H7 (cell line): Measurements from ENCODE around the gene HOATZ. TPM values are rescaled to one million over a fixed set of nuclear protein-coding genes. Genes with fewer than 3 reads are reported as not detected.

Experiments used
- DNase-seq: peaks from one replicate; pipeline ENCODE4 v3.0.0; 2012
- H3K27me3 ChIP-seq: 2 replicates; pipeline ENCODE4 v1.6.0; 2011; ENCODE audit warnings: mild to moderate bottlenecking, low read length; ENCODE audit not compliant: control insufficient read depth, insufficient read depth
- H3K36me3 ChIP-seq: replicated peaks from 2 replicates; pipeline ENCODE4 v1.5.1; 2011; ENCODE audit warnings: low read length; ENCODE audit not compliant: control insufficient read depth, insufficient read depth
- H3K4me3 ChIP-seq: 2 replicates; pipeline ENCODE4 v1.5.1; 2011; ENCODE audit warnings: low read depth, mild to moderate bottlenecking, control low read depth, low read length, moderate library complexity; ENCODE audit not compliant: insufficient read depth
- total RNA-seq: library from RNA; depleted of rRNA; stranded (reverse); fragments of >200 nt; shearing (Covaris generic); gene quantifications from 2 replicates; pipeline ENCODE4 v1.2.3, GENCODE V29; 2014

HOATZ gene
- total RNA-seq, 1 experiment from 2014 or later = not detected

DNA sequence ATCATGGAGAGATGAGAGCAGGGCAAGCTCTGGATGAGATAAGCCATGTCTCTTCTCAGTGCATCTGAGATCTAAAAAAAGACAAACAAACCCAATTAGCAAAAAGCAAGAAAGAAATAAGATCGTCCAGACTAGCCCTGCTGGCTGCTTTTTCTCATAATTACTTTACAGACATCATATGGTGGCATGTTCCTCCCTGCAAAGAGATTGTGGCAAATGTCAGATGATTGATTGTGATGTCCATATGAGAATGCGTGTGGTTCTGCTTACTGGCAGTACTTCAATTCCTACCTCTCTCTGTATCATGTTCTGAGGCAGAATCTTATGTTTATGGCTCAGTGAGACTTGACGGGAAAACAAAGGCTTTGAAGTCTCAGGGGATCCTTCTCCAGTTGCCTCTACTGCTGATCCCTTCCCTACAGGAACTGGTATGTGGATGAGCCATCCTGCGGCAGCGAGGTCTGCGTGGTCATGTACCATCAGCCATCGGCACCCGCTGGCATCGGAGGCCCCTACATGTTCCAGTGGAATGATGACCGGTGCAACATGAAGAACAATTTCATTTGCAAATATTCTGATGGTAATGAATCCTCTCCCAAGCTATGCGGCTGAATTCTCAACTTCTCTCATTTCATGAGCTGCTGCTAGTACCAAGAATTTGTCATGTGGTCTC lies 34.8 kb downstream of the HOATZ start:
- Histone ChIP-seq H3K27me3 (no peaks in the 10 kb centered on the region), H3K36me3 (no peaks in the 10 kb centered on the region), H3K4me3 (no peak overlapping the region)
- no peak for DNase-seq

DNA sequence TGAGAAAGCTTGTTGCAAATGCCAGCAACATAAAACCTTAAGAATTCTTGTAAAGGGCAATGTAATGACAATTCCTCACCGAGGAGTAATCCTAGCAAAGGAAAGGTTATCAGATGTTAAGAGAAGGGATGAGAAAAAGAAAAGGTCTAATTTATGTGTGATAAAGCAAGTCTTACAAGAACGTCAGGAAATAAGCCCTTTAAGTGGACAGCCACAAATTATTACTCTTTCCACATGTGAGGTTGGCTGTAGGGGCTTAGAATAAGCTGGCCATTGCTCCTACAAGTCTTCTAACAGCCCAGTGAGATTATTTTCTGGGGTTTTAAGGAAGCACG lies 35.3 kb downstream of the HOATZ start:
- DNase-seq = no peak
- no peaks in the 10 kb centered on the region for H3K36me3 ChIP-seq
- no peak overlapping the region for H3K4me3 ChIP-seq
- no peaks in the 10 kb centered on the region for H3K27me3 ChIP-seq

DNA sequence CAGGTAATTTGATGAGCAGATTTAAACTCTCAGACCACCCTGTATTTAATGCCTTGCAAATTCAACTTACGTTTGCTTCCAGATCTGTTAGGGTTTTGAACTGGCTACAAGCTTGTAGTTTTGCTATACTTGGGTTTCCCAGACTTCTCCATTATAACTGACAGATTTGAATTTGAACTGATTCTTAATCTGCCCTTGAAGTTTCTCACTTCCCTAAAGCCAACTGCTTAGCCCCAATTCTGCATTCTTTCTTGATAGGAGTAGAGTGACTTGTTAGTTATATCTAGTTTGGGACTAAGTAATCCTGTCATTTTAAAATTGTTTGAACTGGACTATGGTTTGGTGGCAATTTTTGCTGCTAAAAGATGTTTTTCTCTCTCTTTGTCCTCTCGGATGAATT lies 35.7 kb downstream of the HOATZ start:
- H3K27me3 ChIP-seq = no peaks in the 10 kb centered on the region
- H3K4me3 ChIP-seq = no peak overlapping the region
- H3K36me3 ChIP-seq = no peaks in the 10 kb centered on the region
- no peak for DNase-seq

DNA sequence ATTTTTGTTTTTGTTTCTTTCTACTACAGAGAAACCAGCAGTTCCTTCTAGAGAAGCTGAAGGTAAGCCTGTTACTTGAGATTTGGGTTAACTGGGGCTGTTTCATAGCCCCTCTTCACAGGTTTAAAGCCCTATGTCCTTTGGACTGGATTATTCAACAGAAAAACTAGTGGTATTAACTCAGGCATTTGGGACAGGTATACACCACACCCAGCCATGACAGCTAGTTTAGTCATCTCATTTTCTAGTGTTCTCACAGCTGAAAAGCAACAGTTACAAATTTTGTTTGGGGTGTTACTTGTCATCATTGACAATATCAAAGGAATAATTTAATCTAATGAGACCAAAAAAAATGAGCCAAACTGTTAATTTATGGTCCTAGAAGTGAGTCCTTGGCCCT lies 40.0 kb downstream of the HOATZ start:
- Histone ChIP-seq H3K36me3 (no peaks in the 10 kb centered on the region; the same call in 1 of the 2 replicates), H3K27me3 (no peaks in the 10 kb centered on the region), H3K4me3 (no peak overlapping the region)
- DNase-seq = no peak

DNA sequence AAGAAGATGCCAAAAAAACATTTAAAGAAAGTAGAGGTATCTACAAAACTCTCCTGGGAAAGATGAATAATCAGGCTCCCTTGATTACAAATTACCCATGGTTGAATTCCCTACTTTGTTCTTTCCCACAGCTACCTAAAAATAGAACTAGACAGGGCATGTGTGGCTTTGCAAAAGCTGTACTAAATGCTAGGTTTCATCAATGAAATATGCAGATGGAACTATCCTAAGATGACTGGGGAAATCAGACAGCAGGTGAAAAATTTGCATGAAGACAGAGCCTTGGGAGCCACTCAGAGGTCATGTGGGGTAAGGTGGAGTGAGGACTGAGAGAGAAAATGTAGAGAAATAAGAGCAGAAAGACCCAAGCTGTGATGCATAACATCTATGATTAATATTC lies 40.7 kb downstream of the HOATZ start:
- DNase-seq = no peak
- Histone ChIP-seq H3K4me3 (no peak overlapping the region), H3K36me3 (no peaks in the 10 kb centered on the region; the same call in 1 of the 2 replicates), H3K27me3 (no peaks in the 10 kb centered on the region)

DNA sequence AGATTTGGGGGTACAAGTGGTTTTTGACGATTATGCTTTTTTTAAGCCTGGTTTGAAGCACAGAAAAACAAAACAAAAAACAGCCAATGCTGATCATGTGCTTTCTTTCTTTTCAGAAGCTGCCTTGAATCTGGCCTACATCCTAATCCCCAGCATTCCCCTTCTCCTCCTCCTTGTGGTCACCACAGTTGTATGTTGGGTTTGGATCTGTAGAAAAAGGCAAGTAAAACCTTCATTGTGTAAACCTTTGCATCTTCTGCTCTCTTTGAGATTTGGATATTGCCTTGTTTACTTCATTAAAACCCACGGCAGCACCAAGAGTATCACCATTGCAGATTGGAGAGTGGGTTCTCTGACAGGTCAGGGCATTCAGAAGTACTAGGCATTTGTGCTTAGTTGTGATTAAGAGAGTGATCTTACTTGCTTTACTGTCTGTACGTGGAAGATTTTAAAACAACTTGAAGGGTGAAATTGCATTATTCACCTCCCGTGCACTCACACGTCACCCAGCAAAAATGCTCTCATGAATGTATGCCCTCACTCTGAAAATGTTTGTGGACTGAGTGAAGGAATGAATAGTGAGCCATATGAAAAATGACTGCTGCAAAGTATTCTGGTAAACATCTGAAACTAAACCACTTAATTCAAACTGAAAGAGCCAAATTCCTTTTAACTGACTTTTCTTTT lies 43.0 kb downstream of the HOATZ start:
- no peaks in the 10 kb centered on the region; the same call in 1 of the 2 replicates for H3K36me3 ChIP-seq
- no peak overlapping the region for H3K4me3 ChIP-seq
- no peak for DNase-seq
- H3K27me3 ChIP-seq = no peaks in the 10 kb centered on the region

DNA sequence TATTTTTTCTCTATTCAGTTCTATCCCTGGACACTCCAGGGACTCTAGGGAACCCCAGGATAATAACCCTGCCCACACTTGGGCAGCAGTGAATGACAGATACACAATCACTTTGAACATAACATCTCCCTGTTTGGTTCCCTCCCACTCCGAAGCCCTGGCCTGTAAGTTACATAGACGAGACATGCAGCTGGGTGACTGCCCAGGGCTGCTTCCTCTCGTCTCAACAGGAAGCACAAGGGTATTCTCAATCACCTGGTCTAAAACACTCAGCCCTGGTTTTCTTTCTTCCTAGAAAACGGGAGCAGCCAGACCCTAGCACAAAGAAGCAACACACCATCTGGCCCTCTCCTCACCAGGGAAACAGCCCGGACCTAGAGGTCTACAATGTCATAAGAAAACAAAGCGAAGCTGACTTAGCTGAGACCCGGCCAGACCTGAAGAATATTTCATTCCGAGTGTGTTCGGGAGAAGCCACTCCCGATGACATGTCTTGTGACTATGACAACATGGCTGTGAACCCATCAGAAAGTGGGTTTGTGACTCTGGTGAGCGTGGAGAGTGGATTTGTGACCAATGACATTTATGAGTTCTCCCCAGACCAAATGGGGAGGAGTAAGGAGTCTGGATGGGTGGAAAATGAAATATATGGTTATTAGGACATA lies 45.4 kb downstream of the HOATZ start:
- no peak for DNase-seq
- Histone ChIP-seq H3K27me3 (no peaks in the 10 kb centered on the region), H3K36me3 (no peaks in the 10 kb centered on the region; the same call in 1 of the 2 replicates), H3K4me3 (no peak overlapping the region)

DNA sequence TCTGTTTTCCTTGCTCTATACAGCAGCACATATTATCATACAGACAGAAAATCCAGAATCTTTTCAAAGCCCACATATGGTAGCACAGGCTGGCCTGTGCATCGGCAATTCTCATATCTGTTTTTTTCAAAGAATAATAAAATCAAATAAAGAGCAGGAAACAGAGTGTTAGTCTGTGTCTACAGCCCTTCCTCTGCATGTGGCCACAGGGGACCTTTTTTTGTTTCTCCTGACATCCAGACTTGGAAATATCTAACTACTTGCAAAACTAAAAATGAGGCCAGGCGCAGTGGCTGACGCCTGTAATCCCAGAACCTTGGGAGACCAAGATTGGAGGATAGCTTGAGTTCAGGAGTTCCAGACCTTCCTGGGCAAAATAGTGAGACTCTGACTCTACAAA lies 46.2 kb downstream of the HOATZ start:
- Histone ChIP-seq H3K4me3 (no peak overlapping the region), H3K27me3 (no peaks in the 10 kb centered on the region), H3K36me3 (no peaks in the 10 kb centered on the region; the same call in 1 of the 2 replicates)
- no peak for DNase-seq

DNA sequence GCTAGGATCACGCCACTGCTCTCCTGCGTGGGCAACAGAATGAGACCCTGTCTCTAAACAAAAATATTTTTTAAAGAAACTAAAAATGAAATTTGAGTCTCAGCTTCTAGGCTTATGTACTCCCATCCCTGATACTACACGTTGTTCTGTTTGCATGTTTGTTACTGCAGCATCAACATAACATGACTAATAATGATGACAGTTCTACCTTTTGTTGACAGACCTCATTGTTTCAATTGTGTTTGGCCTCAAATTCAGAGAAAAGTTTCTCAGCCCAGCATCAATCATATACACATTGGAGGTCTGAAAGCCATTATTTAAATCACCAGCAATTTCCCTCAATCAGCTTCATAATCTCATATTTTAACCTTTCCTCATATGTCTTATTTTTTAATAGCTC lies 46.7 kb downstream of the HOATZ start:
- no peaks in the 10 kb centered on the region; the same call in 1 of the 2 replicates for H3K36me3 ChIP-seq

DNA sequence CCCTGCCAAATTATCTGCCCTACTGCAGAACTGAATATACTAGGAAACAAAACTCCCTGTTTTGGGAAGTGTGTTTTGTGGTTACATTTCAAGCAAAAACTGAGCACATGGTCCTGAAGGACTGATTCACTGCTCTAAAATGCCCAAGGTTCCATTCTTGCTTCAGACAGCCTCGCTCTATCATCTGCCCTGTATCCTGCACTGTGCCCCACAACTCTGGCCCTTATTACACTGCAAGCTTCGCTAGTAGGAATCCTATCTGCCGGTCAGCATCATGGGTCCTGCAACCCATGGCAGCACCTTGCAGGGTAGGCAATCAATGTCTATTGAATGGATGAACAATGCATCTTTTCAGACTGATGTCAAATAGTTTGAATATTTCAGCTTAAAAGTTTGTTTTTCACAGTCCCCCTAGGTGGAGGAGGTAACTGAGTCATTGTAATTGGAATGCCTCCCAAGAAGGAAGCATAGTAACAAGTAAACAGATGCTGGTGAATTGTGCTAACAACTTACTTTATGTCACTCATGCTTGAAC lies 47.3 kb downstream of the HOATZ start:
- Histone ChIP-seq H3K36me3 (no peaks in the 10 kb centered on the region), H3K4me3 (no peak overlapping the region), H3K27me3 (no peaks in the 10 kb centered on the region)
- peak; percentile 22 for DNase-seq

More for the DNA sequence above, 46.7 kb downstream of the HOATZ start:
- no peak for DNase-seq
- Histone ChIP-seq H3K27me3 (no peaks in the 10 kb centered on the region), H3K4me3 (no peak overlapping the region)

DNA sequence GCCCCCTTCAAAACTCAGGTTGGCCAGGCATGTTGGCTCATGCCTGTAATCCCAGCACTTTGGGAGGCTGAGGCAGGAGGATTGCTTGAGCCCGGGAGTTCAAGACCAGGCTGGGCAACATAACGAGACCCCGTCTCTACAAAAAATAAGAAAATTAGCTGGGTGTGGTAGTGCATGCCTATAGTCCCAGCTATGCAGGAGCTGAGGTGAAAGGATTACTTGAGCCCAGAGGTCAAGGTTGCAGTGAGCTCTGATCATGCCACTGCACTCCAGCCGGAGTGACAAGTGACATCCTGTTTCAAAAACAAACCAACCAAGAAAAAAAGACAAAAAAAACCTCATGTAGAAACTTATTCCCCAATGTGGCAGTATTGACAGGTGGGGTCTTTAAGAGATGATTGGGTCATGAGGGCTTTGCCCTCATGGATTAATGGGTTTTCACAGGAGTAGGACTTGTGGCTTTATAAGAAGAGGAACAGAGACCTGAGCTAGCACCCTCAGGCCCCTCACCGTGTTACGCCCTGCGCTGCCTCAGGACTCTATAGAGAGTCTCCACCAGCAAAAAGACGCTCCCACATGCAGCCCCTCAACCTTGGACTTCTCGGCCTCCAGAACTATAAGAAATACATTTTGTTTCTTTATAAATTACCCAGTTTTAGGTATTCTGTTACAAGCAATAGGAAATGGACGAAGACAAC lies 48.3 kb downstream of the HOATZ start:
- no peak for DNase-seq
- Histone ChIP-seq H3K36me3 (no peaks in the 10 kb centered on the region), H3K27me3 (no peaks in the 10 kb centered on the region), H3K4me3 (no peak overlapping the region)

DNA sequence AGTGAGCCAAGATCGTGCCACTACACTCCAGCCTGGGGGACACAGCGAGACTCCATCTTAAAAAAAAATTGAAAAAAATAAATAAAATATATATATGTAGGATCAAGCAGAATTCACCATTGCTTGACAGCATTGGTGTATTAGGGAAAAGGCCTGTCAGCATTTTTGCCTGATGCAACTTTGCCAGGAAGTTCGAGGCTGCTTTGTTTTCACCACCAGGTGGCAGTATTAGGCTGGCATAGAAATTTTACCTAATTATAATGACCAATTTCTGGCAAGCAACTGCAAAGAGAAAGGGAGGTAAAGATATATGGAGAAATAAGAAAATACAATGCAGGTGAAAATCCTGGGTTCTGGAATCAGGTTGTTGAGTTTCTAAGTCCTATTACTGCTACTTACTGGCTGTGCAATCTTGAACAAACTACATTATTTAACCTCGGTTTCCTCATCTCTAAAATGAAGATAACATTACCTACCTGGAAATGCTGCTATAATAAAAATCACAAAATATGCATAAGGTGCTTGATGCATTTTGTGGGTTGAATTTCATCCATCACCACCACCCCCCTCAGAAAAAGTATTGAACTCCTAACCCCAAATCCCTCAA lies 50.6 kb downstream of the HOATZ start:
- peak; percentile 38 for DNase-seq
- no peaks in the 10 kb centered on the region for H3K36me3 ChIP-seq
- H3K27me3 ChIP-seq = no peaks in the 10 kb centered on the region
- no peak overlapping the region for H3K4me3 ChIP-seq

DNA sequence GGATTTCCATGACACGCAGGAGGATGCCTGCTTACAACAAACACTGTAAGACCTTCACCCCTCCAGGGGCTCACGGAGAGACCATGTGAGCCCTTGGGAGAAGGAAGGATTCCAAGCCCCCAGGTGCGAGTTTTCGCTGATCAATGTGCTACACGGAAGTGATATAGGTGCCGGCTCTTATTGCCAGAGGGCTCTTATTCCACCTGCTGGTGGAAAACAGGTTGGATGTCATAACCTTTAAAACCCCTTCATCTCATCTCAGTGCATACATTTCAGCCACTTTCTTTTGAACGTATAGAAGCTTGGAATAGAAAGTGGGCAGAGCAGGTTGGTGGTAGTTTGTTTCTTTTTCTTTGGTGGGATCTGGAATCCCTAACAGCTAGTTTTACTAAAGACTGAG lies 51.7 kb downstream of the HOATZ start:
- Histone ChIP-seq H3K36me3 (no peaks in the 10 kb centered on the region), H3K27me3 (no peaks in the 10 kb centered on the region), H3K4me3 (no peak overlapping the region)
- no peak for DNase-seq

DNA sequence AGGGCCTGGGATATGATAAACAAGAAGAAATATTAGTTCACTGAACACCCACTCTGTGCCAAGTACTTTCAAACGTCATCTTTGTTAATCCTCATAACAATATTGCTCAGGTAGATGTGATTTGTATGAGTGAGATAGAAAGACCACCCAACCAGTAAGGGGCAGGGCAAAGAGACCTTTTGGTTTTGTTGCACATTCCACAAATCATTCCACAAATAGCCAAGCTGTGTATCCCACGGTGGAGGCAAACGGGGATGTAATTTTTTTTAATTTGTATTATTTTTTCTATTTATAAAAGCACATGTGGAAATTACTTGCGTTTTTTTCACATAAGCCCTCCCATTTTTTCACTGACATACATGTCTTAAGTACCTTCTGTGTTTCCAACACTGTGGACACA lies 54.9 kb downstream of the HOATZ start:
- Histone ChIP-seq H3K36me3 (no peaks in the 10 kb centered on the region), H3K4me3 (no peak overlapping the region), H3K27me3 (no peaks in the 10 kb centered on the region)
- no peak for DNase-seq
